ENCODE results near the gene COL27A1. TPM values are rescaled to one million over a fixed set of nuclear protein-coding genes. Genes with fewer than 3 reads are reported as not detected.

Gene COL27A1
- total RNA-seq, 3 donors from 2014 or later: 3.5 to 22.0 (median 6.7) TPM

DNA sequence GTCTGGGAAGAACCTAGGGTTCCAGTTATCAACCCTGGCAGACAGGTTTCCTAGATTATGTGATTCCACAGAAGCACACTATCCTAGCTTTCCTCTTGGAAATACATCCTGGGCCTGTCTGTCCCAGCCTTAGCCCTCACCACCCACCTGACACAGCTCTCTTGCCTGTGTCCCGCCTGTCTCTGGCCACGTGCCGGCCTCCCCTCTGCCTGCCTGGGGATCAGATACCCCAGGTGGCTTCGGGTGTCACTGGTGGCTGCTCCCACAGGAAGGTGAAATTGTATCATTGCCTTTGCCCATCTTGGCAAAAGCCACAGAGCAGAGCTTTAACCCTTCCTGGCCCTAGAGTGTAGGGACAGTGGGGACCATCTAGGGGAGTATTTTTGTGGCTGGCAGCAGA is 6.2 kb downstream of the COL27A1 start:
- DNase-seq (ENCODE audit: low spot score in 2 of 2): no peak
- Histone ChIP-seq H3K27me3 (no peaks in the 10 kb centered on the region), H3K27ac (no peak overlapping the region), H3K4me3 (no peak overlapping the region), H3K36me3 (no peaks in the 10 kb centered on the region), H3K4me1 (no peaks in the 10 kb centered on the region), H3K9me3 (no peaks in the 10 kb centered on the region)
- TF ChIP-seq POLR2A (IDR thresholded peaks at IDR 0.05) (no peak), POLR2AphosphoS5 (IDR thresholded peaks at IDR 0.05) (no peak)
- TF ChIP-seq, protein P1, sequence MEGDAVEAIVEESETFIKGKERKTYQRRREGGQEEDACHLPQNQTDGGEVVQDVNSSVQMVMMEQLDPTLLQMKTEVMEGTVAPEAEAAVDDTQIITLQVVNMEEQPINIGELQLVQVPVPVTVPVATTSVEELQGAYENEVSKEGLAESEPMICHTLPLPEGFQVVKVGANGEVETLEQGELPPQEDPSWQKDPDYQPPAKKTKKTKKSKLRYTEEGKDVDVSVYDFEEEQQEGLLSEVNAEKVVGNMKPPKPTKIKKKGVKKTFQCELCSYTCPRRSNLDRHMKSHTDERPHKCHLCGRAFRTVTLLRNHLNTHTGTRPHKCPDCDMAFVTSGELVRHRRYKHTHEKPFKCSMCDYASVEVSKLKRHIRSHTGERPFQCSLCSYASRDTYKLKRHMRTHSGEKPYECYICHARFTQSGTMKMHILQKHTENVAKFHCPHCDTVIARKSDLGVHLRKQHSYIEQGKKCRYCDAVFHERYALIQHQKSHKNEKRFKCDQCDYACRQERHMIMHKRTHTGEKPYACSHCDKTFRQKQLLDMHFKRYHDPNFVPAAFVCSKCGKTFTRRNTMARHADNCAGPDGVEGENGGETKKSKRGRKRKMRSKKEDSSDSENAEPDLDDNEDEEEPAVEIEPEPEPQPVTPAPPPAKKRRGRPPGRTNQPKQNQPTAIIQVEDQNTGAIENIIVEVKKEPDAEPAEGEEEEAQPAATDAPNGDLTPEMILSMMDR (IDR thresholded peaks at IDR 0.05): no peak
- intact Hi-C loops (cut with DNase I; ENCODE audit: low total_unique reads): no loop called here

DNA sequence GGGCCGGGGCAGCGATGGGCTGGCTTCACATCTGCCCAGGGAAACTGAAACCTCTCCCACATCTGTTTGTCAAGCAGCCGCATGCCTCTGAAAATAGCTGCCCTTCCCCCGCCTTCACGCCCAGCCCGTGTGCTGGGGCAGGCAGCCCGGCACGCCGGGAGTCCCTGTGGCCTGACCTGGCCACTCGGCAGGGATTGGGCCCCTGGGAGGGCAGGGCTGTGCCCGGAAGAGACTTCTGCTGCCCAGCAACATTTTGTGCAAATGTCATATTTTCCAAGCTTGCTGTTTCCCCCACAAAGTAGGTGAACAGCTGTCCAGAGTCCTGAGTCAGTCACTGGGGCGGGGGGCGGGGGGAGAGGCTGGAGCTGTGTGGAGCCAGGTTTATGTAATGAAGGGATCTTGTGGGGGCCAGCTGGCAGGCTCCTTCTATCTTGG is 8.2 kb downstream of the COL27A1 start:
- no peak for DNase-seq (ENCODE audit: low spot score in 2 of 2)
- Histone ChIP-seq H3K27me3 (no peaks in the 10 kb centered on the region), H3K4me1 (no peaks in the 10 kb centered on the region), H3K4me3 (no peak overlapping the region), H3K36me3 (no peaks in the 10 kb centered on the region), H3K27ac (no peak overlapping the region), H3K9me3 (no peaks in the 10 kb centered on the region)
- TF ChIP-seq POLR2AphosphoS5 (IDR thresholded peaks at IDR 0.05): no peak
- TF ChIP-seq POLR2A (IDR thresholded peaks at IDR 0.05): no peak
- intact Hi-C loops (cut with DNase I; ENCODE audit: low total_unique reads): no loop called here

- Histone ChIP-seq H3K27ac (no peak overlapping the region), H3K4me1 (no peaks in the 10 kb centered on the region), H3K36me3 (no peaks in the 10 kb centered on the region), H3K4me3 (no peak overlapping the region), H3K27me3 (no peaks in the 10 kb centered on the region), H3K9me3 (no peaks in the 10 kb centered on the region)
- TF ChIP-seq POLR2AphosphoS5 (IDR thresholded peaks at IDR 0.05): no peak
- no peak for TF ChIP-seq POLR2A (IDR thresholded peaks at IDR 0.05)
- intact Hi-C loops (cut with DNase I; ENCODE audit: low total_unique reads): no loop called here
- no peak for DNase-seq (ENCODE audit: low spot score in 2 of 2)
Observed at GRCh38 chr9:114164191-114164794, 9.0 kb downstream of the COL27A1 start.

DNA sequence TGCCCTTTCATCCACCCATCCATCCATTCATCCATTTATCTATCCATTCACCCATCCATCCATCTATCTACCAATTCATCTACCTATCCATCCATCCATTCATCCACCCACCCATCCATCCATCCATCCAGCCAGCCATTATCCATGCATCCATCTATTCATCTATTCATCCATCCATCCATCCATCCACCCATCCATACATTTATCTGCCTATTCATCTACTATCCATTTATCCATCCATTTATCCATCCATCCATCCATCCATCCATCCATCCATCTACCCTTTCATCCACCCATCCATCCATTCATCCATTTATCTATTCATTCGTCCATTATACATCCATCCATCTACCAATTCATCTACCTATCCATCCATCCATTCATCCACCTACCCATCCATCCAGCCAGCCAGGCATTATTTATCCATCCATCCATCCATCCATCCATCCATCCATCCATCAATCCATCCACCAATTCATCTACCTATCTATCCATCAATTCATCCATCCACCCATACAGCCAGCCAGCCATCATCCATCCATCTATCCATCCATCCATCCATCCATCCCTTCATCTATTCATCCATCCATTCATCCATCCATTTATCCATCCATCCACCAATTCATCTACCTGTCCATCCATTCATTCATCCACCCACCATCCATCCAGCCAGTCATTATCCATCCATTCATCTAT is 10.2 kb downstream of the COL27A1 start:
- no peaks in the 10 kb centered on the region for H3K9me3 ChIP-seq
- intact Hi-C loops (cut with DNase I; ENCODE audit: low total_unique reads): no loop called here
- H3K36me3 ChIP-seq: no peaks in the 10 kb centered on the region
- H3K27me3 ChIP-seq: no peaks in the 10 kb centered on the region
- no peak overlapping the region for H3K4me3 ChIP-seq
- no peak overlapping the region for H3K27ac ChIP-seq
- no peak for TF ChIP-seq POLR2A (IDR thresholded peaks at IDR 0.05)
- TF ChIP-seq, protein P1 (IDR thresholded peaks at IDR 0.05): no peak
- no peaks in the 10 kb centered on the region for H3K4me1 ChIP-seq
- DNase-seq (ENCODE audit: low spot score in 2 of 2): no peak

- Histone ChIP-seq H3K27ac (no peak overlapping the region), H3K4me1 (no peaks in the 10 kb centered on the region), H3K4me3 (no peak overlapping the region), H3K36me3 (no peaks in the 10 kb centered on the region), H3K9me3 (no peaks in the 10 kb centered on the region), H3K27me3 (no peaks in the 10 kb centered on the region)
- TF ChIP-seq, protein P1 (IDR thresholded peaks at IDR 0.05): no peak
- TF ChIP-seq POLR2A (IDR thresholded peaks at IDR 0.05): no peak
- no peak for TF ChIP-seq POLR2AphosphoS5 (IDR thresholded peaks at IDR 0.05)
- intact Hi-C loops (cut with DNase I; ENCODE audit: low total_unique reads): no loop called here
- DNase-seq (ENCODE audit: low spot score in 2 of 2): no peak
Observed at GRCh38 chr9:114166103-114166470, 10.8 kb downstream of the COL27A1 start.
